GM21390 (cell line): ENCODE data around the gene COX20.
A peak's percentile ranks its signal among the peaks of the same experiment; 100 is the strongest.
"Not testable (repeated sequence)": the region's sequence is repeated elsewhere in the genome, so short reads cannot be mapped to it uniquely, and the experiment has no call there.

Experiments used
- ATAC-seq: cut with Tn5 transposase; IDR thresholded peaks from one replicate; pipeline ENCODE4 v1.9.1; 2021; ENCODE audit not compliant: unreplicated experiment

The COX20 gene

DNA sequence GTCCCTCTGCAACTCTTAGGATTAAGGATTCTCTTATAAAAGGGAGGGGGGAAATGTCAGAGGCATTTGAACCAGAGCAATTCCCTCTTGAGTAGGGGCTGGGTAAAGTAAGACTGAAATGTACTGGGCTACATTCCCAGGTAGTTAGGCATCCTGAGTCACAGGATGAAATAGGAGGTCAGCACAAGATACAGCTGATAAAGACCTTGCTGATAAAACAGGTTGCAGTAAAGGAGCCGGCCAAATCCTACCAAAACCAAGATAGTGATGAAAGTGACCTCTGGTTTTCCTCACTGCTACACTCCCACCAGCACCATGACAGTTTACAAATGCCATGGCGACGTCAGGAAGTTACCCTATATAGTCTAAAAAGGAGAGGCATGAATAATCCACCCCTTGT is 14.3 kb upstream of the COX20 start:
- no peak for ATAC-seq

GRCh38 chr1:244822878-244823277 is 12.6 kb upstream of the COX20 start:
- ATAC-seq, result no peak

- no peak for ATAC-seq
Measured at GRCh38 chr1:244826712-244827111, 8.7 kb upstream of the COX20 start.

DNA sequence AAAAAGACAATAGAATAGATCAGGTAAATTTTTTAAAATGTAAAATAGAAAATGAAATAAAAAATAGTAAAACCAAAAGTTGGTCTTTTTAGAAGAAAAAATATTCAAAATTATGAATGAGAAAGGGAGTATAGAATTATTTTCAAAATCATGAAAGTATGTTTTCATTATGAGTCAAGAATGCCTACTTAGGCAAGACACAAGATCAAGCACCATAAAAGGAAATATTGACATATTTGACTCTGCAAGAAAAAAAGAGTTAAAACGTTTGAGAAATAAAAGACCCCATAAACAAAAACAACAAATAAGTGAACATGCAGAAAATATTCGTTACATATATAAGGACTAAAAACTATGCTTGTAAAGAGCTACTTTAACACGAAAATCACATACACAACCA is 4.8 kb upstream of the COX20 start:
- no peak for ATAC-seq

- ATAC-seq, result not testable (repeated sequence)
Measured at GRCh38 chr1:244833260-244833659, 2.2 kb upstream of the COX20 start.

GRCh38 chr1:244833734-244834542 is 1.5 kb upstream of the COX20 start:
- ATAC-seq, result no peak

- peak; percentile 65 for ATAC-seq
Measured at GRCh38 chr1:244834543-244835275, 749 bp upstream of the COX20 start.

- no peak for ATAC-seq
Measured at GRCh38 chr1:244836135-244836521, 670 bp downstream of the COX20 start.

DNA sequence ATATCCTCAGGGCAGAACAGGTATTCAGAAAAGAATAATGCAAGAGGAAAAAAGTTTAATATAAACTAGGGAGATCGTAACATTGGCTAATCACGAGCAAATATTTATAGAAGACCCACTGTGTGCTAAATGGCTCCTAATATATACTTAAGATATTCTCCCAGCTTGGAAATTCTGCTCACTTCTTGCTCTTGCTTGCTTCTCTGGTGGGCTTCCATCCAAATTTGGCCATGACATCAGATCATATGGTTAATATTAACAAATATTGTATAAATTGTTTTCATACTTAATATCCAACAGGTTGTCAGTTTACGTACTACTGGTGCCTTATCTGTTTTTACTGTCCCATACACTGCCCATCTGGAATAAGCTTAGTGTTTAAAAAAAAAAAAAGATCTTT is 1.1 kb downstream of the COX20 start:
- ATAC-seq, result no peak

GRCh38 chr1:244837597-244838258 is 2.3 kb downstream of the COX20 start:
- ATAC-seq, result no peak

- no peak for ATAC-seq
Measured at GRCh38 chr1:244839656-244840055, 4.2 kb downstream of the COX20 start.

DNA sequence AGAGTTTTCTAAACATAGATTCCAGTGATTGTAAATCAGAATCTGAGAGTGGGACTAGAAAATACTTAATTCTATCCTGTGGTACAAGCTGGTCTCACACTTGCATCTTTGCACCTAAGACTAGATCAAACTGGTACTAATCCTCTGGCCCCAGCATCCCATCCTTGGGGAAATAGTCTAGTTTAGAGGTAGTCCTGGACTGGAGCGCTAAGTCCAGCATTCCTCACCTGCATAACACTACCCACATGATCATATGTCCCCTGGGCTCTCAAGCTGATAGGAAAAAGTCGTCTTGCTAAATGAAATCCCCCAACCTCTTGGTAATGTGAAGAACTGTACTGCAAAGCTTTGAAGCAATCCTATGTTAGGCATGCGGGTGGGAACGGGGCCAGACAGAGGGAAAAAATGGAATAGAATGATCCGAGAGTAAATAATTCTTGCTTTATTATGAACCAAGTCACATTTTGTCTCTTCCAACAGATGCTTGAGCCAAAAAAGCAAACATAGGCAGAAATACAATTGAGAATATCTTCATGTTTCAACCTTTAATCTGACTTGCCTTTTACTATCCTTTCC is 4.8 kb downstream of the COX20 start:
- ATAC-seq, result no peak

DNA sequence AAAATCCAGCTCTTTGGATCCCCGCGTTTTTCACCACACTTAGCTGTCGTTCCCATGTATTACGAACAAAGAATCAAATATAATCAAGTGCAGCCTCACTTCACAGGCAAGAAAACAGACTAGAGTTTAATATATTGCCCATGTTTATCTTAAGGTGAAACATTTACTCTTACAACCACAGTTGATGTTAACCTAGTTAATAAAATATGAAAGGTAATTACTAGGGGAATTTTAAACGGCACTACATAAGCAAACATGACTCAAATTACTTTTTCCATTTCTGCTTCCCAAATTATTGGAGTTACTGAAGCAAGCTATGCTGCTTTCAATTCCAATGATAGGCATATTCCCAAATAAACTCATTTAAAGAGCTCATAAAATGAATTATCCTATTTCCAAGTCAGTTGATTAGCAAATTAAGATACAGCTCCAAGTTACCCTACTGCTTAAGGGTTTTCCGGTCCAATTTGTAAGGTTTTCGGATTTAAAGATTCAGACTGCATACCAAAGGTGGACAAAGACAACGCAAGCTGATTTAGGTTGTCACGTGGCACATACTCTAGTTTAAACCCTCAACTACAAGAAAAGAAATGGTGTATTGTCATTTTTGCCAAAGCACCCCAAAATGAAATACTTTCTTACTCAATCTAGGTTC is 5.9 kb downstream of the COX20 start:
- ATAC-seq, result no peak

GRCh38 chr1:244843148-244843978 is 7.9 kb downstream of the COX20 start:
- ATAC-seq, result no peak

- ATAC-seq, result no peak
Measured at GRCh38 chr1:244844155-244845121, 9.0 kb downstream of the COX20 start.

- ATAC-seq, result no peak
Measured at GRCh38 chr1:244846653-244847052, 11.2 kb downstream of the COX20 start.

DNA sequence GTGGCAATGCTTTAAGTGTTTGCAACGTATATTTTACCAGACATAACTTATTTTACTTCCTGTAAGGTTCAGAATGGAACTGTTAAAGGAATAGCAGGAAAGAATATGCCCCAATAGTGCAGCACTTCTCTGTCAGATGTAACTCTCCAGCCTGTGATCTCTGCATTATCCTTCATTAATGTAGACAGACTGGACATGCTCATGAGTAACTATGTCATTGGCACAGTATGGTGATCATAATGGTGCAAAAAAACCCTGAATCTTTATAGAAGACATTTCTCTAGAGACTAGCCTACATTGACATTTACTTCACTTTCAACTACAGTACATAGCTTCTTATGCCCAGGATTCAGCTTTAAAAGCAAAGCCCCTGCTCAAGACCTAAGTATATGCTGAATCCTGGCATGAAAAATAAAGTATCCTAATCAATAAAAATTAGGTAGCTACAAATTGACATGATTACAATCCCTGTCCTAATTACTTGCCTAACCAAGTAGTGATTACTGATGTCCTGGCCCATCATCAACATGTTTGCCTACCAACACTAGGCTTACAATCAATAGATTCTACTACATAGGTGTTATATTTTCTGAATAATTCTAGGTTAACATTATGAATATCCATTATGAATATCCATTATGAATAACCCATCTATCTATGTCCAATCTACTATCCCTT is 13.9 kb downstream of the COX20 start:
- no peak for ATAC-seq

DNA sequence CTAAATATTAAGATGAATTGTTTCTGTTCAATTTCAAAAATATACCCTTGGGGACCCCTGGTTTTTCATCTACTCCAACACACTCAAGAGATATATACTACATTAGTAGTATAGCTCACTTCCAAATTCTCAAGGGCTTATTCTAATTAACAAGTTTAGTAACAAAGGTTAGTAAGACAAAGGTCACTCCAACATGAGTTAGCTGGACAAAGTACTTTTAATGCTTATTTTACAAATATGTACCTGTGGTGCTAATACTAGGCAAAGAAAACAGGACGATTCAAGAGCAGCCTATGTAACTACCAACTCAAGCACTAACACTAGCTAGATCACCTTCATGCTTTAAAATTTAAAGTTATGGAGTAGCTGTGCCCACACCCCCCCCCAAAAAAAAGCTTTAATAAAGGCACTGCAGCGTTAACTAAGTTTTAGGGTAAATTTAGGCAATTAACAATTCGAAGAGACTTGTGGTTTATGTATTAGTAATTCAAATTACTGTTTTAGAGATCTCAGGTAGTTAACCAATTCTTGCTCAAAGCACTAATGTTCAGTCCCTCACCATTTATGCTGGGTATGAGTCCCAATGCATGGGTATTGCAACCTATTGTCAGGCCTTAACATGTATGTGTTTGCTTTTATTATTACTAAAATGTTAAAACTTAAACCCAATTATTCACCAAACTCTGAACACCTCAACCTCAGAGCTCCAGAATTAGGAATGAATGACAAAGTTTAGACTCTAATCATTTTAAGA is 14.8 kb downstream of the COX20 start:
- ATAC-seq, result no peak
